Endothelial cell (in vitro differentiated cells): ENCODE measurements around the gene SCRN1. TPM values are rescaled to one million over a fixed set of nuclear protein-coding genes. Genes with fewer than 3 reads are reported as not detected.

Experiments
- DNase-seq: peaks from one replicate; pipeline ENCODE4 v3.0.0; 2021; ENCODE audit warnings: low spot score
- H3K27ac Mint-ChIP-seq: one replicate; pipeline ENCODE4 v1.8.0; 2021; ENCODE audit warnings: mixed read lengths, inconsistent platforms; ENCODE audit not compliant: unreplicated experiment
- H3K27me3 Mint-ChIP-seq: one replicate; pipeline ENCODE4 v1.8.0; 2021; ENCODE audit warnings: mild to moderate bottlenecking, moderate library complexity, mixed read lengths, inconsistent platforms; ENCODE audit not compliant: unreplicated experiment
- H3K36me3 Mint-ChIP-seq: one replicate; pipeline ENCODE4 v1.8.0; 2021; ENCODE audit warnings: mild to moderate bottlenecking, low read depth, mixed read lengths, inconsistent platforms; ENCODE audit not compliant: unreplicated experiment
- H3K4me1 Mint-ChIP-seq: one replicate; pipeline ENCODE4 v1.8.0; 2021; ENCODE audit warnings: mild to moderate bottlenecking, mixed read lengths, inconsistent platforms; ENCODE audit not compliant: unreplicated experiment
- H3K4me3 Mint-ChIP-seq: one replicate; pipeline ENCODE4 v1.8.0; 2021; ENCODE audit warnings: mild to moderate bottlenecking, mixed read lengths, inconsistent platforms; ENCODE audit not compliant: unreplicated experiment
- H3K9me3 Mint-ChIP-seq: one replicate; pipeline ENCODE4 v1.8.0; 2021; ENCODE audit warnings: mixed read lengths, inconsistent platforms; ENCODE audit not compliant: unreplicated experiment
- total RNA-seq: library from RNA; stranded (reverse); fragmentation: NEBNext Ultra II Directional; extraction: Animal tissue kit (Norgen Biotek cat#: 25700); gene quantifications from one replicate; pipeline ENCODE4 v1.2.1, GENCODE V29; 2021; ENCODE audit not compliant: unreplicated experiment
- TF ChIP-seq, protein P1 (sequence below): fragments of 200-600 bp; sonication (generic); IDR thresholded peaks from one replicate; pipeline ENCODE4 v1.5.0; 2021; ENCODE audit warnings: antibody characterized with exemption; ENCODE audit not compliant: unreplicated experiment

SCRN1 gene
- total RNA-seq, 1 donor from 2014 or later, result 64.4 TPM

DNA sequence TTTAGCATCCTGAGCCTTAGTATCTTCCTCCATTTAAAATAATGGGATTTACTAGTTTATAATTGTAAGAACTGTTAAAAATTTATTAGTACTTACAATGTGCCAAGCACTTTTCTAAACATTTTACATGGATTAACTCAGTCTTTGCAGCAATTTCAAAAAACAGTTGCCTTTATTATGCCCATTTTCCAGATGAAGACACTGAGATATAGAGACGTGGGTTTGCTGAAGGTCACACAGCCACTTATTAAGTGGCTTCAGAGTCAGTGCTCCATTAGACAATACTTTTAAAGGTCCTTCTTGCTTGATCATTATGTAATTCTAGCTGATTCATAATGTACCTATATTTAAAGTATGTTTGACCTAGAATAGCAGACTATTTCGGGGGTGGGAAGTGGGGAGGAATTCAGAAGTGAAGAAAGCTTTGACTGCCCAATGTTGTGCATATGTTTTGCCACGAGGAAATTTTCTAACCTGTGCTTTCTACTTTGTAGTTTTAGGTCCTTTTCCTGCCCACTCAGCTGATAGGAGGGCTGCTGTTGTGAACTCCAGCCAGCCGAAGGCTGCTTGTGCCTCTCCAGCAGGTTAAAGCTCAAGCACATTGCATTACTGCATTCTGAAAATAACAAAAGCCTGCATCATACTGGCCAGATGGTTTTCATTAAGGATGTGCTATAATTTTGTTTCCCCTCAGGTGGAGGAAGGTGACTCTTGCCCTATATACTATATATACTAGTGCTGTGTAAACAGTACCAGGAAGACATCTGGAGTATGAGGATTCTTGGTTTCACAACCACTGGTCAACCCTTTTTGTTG, 42.9 kb upstream of the SCRN1 start:
- no peak for DNase-seq
- Mint-ChIP-seq H3K9me3 (no peaks in the 10 kb centered on the region), H3K27me3 (no peaks in the 10 kb centered on the region), H3K36me3 (no peaks in the 10 kb centered on the region), H3K27ac (no peak overlapping the region), H3K4me3 (no peak overlapping the region), H3K4me1 (peaks cover 19% of the 10 kb centered on the region)
- TF ChIP-seq, protein P1, sequence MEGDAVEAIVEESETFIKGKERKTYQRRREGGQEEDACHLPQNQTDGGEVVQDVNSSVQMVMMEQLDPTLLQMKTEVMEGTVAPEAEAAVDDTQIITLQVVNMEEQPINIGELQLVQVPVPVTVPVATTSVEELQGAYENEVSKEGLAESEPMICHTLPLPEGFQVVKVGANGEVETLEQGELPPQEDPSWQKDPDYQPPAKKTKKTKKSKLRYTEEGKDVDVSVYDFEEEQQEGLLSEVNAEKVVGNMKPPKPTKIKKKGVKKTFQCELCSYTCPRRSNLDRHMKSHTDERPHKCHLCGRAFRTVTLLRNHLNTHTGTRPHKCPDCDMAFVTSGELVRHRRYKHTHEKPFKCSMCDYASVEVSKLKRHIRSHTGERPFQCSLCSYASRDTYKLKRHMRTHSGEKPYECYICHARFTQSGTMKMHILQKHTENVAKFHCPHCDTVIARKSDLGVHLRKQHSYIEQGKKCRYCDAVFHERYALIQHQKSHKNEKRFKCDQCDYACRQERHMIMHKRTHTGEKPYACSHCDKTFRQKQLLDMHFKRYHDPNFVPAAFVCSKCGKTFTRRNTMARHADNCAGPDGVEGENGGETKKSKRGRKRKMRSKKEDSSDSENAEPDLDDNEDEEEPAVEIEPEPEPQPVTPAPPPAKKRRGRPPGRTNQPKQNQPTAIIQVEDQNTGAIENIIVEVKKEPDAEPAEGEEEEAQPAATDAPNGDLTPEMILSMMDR, result no peak

- Mint-ChIP-seq H3K9me3 (no peaks in the 10 kb centered on the region), H3K36me3 (no peaks in the 10 kb centered on the region), H3K27ac (no peak overlapping the region), H3K27me3 (no peaks in the 10 kb centered on the region), H3K4me3 (no peak overlapping the region), H3K4me1 (peaks cover 33% of the 10 kb centered on the region)
- DNase-seq, result no peak
- TF ChIP-seq, protein P1, result no peak
Observed at GRCh38 chr7:30029696-30030095, 40.1 kb upstream of the SCRN1 start.

DNA sequence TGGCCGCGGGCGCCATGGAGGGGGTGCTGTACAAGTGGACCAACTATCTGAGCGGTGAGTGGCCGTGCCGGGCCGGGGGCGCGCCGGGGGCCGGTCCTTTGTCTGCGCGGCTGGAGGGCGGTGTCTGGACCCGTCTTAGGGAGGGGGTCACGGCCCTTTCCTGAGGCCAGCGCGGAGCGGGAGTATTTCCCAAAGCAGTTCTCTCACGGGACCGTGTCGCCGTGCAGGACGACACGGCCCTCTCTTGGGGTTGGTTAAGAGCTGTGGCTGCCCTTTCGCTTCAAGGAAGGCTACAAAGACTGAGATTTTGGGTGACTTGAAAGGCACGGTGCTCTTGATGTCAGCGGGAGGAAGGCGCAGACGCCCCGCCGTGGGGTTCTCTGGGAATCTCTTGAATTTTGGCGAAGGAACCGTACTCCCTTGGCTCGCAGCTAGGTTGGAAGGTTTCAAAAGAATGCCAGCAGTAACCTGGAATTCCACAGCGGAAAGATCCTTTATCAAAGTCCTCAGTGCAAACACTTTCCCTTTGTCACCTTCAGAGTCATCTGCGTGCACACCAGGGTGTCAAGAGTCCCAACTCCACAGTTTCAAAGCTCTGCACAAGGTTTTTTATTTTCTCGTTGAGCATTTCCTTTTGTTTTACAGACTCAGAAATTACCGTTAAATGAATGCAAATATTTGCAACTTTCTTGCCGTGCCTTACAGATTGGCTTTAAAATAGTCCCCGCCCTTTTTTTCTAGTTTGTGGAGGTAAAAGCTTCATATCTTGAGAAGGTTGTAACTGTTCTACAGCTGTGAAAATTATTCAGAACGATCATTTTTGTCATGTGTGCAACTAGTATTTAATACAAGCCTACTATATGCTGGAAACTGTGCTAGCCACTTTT, 39.4 kb upstream of the SCRN1 start:
- TF ChIP-seq, protein P1, result no peak
- H3K36me3 Mint-ChIP-seq, result no peaks in the 10 kb centered on the region
- H3K4me1 Mint-ChIP-seq, result peaks cover 28% of the 10 kb centered on the region
- no peak for DNase-seq
- no peaks in the 10 kb centered on the region for H3K9me3 Mint-ChIP-seq
- no peak overlapping the region for H3K4me3 Mint-ChIP-seq
- no peaks in the 10 kb centered on the region for H3K27me3 Mint-ChIP-seq
- H3K27ac Mint-ChIP-seq, result peak overlapping the region; percentile 92

GRCh38 chr7:30028216-30028748, 38.7 kb upstream of the SCRN1 start, which contains the start of gene PLEKHA8:
Gene PLEKHA8, plus strand, starts transcription at chr7:30028412. Its CDS starts 351 bp downstream, at chr7:30028763.
- Mint-ChIP-seq H3K4me3 (peak within 1 kb of the TSS; percentile 97), H3K27ac (peak within 1 kb of the TSS; percentile 92), H3K27me3 (no peaks in the 10 kb centered on the region), H3K4me1 (peaks cover 28% of the 10 kb centered on the region), H3K9me3 (no peaks in the 10 kb centered on the region), H3K36me3 (no peaks in the 10 kb centered on the region)
- TF ChIP-seq, protein P1, result no peak
- peak; percentile 97 for DNase-seq
